ENCODE measurements around the gene FAM53A. TPM values are rescaled to one million over a fixed set of nuclear protein-coding genes. Genes with fewer than 3 reads are reported as not detected.

FAM53A gene
- total and polyA plus RNA-seq, 2 of the 13 experiments (the other 11 are each of a cell fraction or from before 2014, with no cell fraction given) = 0.48 to 1.1 TPM

- TF ChIP-seq ZBTB49 (CRISPR knock-in tag; IDR thresholded peaks at IDR 0.05; ENCODE audit: borderline replicate concordance) (no peak), PCBP2 (optimal IDR thresholded peaks at IDR 0.05; ENCODE audit: low read depth, low read length, poor library complexity, severe bottlenecking) (peak; percentile 45), KLF13 (CRISPR knock-in tag; IDR thresholded peaks at IDR 0.05) (no peak), ATF7-NPFF (CRISPR knock-in tag; IDR thresholded peaks at IDR 0.05; ENCODE audit: low read depth) (no peak), ZNF569 (CRISPR knock-in tag; IDR thresholded peaks at IDR 0.05; ENCODE audit: borderline replicate concordance) (no peak), ZNF3 (CRISPR knock-in tag; IDR thresholded peaks at IDR 0.05) (no peak), ZNF124 (CRISPR knock-in tag; IDR thresholded peaks at IDR 0.05) (no peak), POLR2A (IDR thresholded peaks at IDR 0.05; ENCODE audit: insufficient read depth in 1 of 2, low read depth in 2 of 2, low read length in 2 of 2) (no peak), MATR3 (CRISPR knock-in tag; IDR thresholded peaks at IDR 0.05) (no peak), TFAP4 (IDR thresholded peaks at IDR 0.05; ENCODE audit: borderline replicate concordance, low read depth) (no peak), ZNF740 (CRISPR knock-in tag; IDR thresholded peaks at IDR 0.05) (no peak), HNRNPK (IDR thresholded peaks at IDR 0.05; ENCODE audit: low read depth, low read length, poor library complexity, severe bottlenecking) (peak; percentile 89)
- H3K4me2 ChIP-seq (ENCODE audit: low read depth, low read length) = no peak overlapping the region
- in situ Hi-C loops (cut with HindIII; ENCODE audit: extremely low pct_ligation_motif_present, low pct_unique_long_range_greater_than_20kb) = no loop called here
- ChIA-PET POLR2A (no interaction called here), CTCF (ENCODE audit: low intra/inter-chr PET ratio, low total read pairs) (no interaction called here)
- WGBS (ENCODE audit: low lambda C conversion rate) = 54% methylated on average over 3 of the region's 3 CpGs
- H3K9ac ChIP-seq (ENCODE audit: insufficient read depth, low read depth, low read length) = no peak overlapping the region
- H3K27me3 ChIP-seq (ENCODE audit: control insufficient read depth in 1 of 2, insufficient read depth in 2 of 2, low read length in 2 of 2) = no peaks in the 10 kb centered on the region
- H3K4me3 ChIP-seq (replicated peaks in 1 of 3; ENCODE audit: insufficient read depth in 1 of 3, low read depth in 2 of 3, low read length in 3 of 3) = no peak overlapping the region
- H3K79me2 ChIP-seq (ENCODE audit: insufficient read depth, low read length) = no peaks in the 10 kb centered on the region
- intact Hi-C loops (cut with micrococcal nuclease; ENCODE audit: unreplicated experiment) = no loop called here
- H4K20me1 ChIP-seq (ENCODE audit: insufficient read depth, low read length) = no peaks in the 10 kb centered on the region
- H3K27ac ChIP-seq (ENCODE audit: extremely low read length, insufficient read depth, low read length) = no peak overlapping the region
- no peak overlapping the region for H2AFZ ChIP-seq (ENCODE audit: low read length)
- no TSS peak for BruUV-seq (replicated peaks)
- FAIRE-seq = no peak
- DNase-seq (ENCODE audit: low spot score) = no peak
- H3K36me3 ChIP-seq (replicated peaks in 1 of 2; ENCODE audit: control insufficient read depth in 1 of 2, insufficient read depth in 2 of 2, low read length in 2 of 2) = no peaks in the 10 kb centered on the region
- ATAC-seq = no peak
- H3K9me3 ChIP-seq (ENCODE audit: low read length) = no peaks in the 10 kb centered on the region
- no peaks in the 10 kb centered on the region for H3K4me1 ChIP-seq (ENCODE audit: insufficient read depth, low read length)
Measured at GRCh38 chr4:1648962-1649361, 35.2 kb downstream of the FAM53A start.

Measured in HepG2 (cell line).